GM18498 (cell line): ENCODE data around the gene KIF19.

Source experiments
- ATAC-seq: cut with Tn5 transposase; IDR thresholded peaks from one replicate; pipeline ENCODE4 v1.9.1; 2021; ENCODE audit warnings: mild to moderate bottlenecking, moderate library complexity; ENCODE audit not compliant: unreplicated experiment

The KIF19 gene

DNA sequence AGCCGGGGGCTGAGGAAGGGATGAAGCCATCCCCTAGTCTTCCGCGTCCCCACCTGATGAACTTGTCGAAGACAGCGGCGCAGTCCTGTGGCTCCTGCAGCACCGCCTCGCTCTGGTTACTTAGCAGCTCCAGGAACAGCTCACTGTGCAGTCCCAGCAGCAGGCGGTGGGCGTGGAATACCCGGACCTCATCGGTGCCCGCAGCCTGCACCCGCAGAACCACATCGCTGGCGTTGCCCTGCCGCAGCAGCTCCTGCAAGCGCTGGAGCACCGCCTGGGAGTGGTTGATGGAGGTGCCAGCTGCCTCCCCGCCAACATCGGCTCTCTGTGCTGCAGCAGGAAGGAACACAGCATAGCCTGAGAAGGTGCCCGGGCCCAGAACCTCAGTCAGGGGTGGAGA lies 33.9 kb downstream of the KIF19 start:
- ATAC-seq, result no peak

DNA sequence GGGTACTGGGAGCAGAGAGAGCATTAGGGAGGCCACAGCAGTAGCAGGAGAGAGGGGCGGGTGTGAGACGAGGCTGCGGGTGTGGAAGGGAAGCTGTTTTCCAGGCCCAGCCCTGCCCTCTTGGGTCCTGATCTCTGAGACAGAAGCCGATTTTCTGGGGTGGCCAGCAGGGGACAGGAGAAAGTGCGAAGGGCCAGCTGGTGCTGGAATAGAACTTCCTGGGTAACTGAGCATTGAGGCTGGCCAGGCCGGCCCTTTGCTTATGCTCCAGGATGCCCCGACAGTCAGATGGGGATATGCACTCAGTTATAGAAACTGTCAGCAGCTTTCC lies 34.8 kb downstream of the KIF19 start:
- ATAC-seq, result no peak

DNA sequence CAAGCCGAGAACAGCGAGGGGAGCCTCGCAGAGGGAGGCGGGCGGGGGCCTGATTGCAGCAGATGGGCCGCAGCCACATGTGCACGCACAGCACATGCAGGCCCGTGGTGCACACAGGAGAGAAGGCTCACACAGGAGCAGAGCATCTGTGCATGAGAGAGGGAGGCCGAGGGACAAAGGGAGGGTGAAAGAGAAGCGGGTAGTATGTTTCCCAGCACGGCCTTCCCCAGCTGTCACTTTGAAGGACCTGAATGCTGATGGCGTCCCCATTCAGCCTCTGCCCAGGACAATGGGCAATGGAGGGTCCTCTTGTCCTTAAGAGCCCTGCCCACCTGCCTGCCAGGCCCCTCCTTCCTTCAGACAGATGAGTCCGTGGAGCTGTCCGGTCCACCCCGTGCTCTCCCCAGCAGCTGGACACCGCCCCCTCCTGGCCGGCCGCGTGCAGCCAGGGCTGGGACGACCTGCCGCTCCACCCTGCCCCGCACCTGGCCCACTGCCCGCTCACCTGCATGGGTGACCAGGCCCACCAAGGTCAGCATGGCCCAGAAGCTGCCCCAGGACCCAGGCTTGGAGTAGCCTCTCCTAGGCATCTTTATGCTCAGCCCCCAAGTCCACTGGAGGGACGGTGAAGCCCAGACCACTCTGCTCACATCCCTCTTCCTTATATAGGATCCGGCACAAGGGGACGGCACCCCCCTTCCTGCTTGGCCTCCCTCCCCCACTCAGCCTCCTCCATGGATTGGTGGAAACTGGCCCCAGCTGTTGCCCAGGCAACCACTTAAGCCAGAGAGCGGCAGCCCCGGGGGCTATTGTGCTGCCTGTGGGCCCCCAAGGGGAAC lies 35.4 kb downstream of the KIF19 start, which contains the start of gene BTBD17:
TSS of gene BTBD17 (minus strand) at position 639 of the 839 bp plus-strand sequence. CDS start at position 590, 49 bp downstream.
- no peak for ATAC-seq

DNA sequence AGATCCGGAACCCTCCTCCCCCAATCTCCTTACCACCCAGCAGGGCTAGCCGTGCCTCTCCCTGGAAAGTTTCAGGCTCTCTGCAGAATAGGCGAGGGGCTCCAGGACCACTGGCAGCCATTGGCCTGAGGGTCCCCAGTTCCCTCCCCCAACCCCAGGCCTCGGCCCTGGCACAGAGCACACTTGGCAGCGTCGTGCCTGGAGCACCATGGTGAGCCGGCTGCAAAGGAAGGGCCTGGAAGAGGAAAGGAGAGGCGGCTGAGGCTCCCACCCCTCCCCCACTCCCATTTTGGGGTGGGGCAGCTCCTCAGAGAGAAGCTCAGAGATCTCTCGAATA lies 36.0 kb downstream of the KIF19 start:
- ATAC-seq, result no peak

DNA sequence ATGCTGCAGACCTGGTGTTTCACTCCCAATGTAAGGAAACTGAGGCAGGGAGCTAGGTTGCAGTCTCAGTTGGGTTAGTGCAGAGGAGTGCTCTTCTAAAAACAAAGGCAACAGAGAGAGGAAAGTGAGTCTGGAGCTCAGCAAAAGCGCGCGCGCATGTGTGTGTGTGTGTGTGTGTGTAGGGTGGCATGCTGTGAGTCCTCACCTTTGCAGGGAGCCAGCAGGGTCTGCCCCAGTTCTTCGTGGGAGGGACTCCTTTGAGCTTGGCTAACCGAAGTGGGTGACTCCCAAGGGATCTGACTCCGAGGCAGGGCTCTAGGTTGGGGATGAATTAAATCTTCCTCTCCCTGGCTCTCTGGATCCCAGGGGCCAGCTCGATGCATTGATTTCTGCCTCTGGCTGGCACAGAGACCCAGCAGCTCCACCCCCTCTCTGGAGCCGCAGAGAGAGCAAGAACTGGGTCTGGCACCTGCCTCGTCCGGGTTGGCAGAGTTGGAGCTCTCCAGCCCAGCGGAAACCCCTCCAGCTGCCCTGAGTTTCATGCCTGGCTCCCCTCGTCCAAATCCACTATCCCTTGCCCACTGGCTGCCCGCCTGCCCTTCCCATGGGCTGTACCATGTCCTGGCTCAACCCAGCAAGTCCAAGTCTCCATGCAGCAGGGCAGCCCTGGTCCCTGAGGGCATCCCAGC lies 36.9 kb downstream of the KIF19 start:
- no peak for ATAC-seq

DNA sequence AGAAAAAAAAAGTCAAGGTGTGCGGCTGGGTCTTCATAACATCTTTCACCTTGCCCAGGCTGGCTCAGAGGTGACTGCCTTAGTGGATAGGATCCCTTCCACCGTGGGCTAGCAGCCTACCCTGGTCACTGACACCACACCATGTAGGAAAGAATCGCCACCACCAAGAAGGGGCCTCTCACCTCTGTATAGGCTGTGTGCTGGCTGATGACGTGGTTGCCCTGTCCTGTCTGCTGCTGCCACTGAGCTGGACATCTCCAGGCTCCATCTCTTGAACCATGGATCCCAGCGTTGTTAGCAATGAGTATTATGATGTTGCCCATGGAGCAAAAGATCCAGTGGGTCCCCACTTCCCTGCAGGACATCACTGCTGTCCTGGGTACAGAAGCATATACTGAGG lies 41.2 kb downstream of the KIF19 start, which contains the start of gene GPR142:
TSS of gene GPR142 (plus strand) at position 301 of the 400 bp plus-strand sequence. CDS start 2,035 bp downstream, outside the sequence.
- ATAC-seq, result no peak

DNA sequence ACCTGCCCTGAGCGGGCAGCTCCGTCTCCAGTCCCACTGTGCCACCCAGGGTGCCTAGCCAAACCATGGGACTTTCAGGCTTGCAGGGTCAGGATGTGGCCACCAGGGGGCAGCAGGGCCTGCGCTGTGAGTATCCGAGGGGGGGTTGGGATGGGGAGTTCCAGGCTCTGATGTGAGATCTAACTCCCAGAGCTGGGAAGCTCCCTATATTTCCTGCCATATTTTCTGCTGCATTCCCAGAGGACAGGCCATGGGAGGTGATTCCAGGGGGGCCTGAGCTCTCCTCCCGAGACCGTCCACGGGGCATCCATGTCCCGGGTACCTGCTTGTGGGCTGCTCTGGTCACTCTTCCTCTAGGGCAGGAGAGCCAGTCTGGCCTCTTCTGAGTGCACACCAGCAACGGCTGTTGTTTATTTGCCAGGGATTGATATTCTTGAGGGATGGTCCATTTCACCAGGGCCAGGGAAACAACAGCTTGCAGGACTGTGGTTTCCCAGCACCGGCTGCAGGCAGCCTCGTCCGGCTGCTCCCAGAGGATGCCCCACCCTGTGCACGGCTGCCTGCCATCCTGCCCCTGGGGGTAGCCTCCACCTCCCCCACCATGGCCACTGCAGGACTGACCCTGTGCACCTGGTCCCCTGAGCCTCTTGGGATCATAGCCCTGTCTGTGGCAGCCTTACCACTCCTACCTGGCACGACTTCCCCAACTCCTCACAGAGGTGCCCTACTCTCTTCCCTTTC lies 42.5 kb downstream of the KIF19 start:
- ATAC-seq, result no peak

DNA sequence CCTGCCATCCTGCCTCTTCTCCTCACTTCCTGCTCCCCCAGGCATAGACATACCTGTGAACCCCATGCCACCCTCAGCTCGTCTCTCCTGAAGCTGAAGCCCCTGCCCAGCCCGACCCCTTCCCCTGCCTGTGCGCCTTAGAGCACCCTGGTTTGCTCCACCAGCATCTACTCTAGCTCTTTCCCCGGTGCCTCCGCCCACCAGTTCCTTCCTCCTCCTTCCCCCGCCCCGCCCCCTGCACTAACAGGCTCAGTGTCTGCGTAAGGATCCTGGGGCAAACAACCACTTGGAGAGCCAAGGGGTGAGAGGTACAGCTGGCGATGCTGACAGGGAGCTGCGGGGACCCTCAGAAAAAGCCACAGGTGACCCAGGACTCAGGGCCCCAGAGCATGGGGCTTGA lies 43.2 kb downstream of the KIF19 start:
- ATAC-seq, result no peak

DNA sequence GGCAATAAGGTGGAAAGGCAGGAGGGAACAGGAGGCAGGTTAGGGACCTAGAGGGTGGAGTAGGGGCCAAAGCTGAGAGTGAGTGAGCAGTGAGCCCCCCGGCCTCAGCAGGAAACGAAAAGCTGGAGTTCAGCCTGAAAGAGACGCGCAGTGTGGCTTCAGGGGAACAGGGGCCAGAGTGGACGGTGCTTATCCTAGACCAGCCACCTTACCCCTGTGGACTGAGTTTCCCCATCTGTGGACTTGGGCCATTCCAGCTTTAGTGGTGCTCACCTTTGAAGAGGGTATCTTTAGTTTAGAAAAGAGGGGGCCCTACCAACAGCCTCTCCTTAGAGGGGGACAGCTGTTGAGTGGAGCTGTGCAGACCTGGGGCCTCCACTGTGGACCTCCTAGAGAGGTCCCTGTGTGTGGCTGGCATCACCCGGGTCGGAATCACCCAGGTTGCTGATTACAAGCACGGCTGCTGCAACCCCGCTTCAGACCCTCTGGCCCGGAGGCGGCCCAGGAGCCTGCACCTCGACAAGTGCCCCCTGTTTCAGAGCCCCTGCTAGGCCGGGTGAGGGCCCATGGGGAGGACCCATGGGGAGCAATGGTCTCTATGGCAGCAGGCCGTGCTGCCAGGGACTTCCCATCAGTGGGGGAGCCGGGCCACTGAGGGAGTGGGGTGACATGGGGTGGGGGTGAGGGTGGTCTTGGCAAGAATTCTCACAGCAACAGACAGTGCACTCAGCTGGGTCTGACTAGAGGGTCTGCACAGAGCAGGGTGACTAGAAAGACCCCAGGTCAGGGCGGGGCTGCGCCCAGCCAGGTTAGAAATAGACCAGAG lies 43.9 kb downstream of the KIF19 start:
- ATAC-seq, result no peak

DNA sequence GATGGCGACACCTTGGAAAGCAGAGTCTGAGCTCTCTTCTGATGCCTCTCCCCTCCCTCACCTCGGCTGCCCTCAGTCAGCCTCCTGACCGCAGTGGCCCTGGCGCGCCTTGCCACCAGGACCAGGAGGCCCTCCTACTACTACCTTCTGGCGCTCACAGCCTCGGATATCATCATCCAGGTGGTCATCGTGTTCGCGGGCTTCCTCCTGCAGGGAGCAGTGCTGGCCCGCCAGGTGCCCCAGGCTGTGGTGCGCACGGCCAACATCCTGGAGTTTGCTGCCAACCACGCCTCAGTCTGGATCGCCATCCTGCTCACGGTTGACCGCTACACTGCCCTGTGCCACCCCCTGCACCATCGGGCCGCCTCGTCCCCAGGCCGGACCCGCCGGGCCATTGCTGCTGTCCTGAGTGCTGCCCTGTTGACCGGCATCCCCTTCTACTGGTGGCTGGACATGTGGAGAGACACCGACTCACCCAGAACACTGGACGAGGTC lies 45.7 kb downstream of the KIF19 start:
- no peak for ATAC-seq

DNA sequence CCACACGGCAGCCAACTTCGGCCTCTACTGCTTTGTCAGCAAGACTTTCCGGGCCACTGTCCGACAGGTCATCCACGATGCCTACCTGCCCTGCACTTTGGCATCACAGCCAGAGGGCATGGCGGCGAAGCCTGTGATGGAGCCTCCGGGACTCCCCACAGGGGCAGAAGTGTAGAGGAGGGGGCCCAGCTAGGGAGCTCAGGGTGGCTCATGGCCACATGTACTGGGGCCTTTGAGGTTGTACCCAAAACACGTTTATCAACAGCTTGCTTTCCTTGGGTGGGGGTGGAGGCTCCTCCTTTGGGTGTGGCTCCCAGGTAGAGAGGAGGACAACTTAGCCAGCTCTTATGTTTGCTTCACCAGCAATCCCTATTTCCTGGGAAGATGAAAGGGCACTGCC lies 46.4 kb downstream of the KIF19 start:
- no peak for ATAC-seq

DNA sequence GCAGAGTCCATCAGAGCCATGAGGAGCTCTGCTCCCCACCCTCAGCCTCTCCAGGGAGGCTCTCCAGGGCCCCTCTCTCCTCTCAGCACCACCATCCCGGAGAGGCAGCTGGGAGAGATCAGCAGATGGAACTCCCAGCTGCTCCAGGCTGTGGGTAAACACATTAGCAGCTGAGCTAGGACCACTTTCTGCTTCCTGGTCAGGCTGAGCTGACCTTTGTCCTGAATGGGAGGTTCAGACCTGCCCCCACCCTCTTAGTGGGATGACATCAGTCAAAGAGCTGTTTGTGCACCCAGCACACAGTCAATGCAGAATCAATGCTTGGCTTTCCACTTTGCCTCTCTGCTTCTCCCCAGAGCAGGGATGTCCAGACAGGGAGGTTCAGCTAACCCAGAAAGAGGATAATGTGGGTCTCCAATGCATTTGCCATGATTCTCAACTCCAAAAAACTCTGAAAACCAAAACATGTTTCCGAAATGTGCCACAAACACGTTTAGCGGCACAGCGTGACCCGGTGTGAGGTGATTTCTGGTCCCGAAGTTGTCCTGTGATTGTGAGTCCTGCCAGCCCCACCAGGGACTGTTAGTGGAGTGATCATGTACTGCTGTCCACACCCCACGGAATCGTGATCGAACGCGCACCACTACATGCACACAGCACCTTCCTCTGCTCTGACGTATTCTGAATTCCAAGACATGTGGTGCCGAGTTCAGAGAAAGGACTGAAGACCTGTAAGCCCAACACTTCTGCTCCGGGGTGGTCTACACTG lies 48.0 kb downstream of the KIF19 start:
- no peak for ATAC-seq

DNA sequence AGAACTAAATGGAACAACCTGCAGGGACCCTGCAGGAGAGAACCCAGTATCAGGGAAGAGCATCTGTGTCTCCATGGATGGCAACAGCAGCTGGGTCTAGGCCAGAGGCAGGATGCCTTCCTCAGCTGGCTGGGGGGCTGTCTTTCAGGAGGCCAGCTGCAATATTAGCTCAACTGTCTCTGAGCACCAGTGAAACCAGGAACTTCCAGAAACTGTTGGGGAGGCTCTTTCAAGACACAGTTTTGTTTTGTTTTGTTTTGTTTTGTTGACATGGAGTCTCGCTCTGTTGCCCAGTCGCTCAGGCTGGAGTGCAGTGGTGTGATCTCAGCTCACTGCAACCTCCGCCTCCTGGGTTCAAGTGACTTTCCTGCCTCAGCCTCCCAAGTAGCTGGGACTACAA lies 48.8 kb downstream of the KIF19 start:
- ATAC-seq, result no peak

DNA sequence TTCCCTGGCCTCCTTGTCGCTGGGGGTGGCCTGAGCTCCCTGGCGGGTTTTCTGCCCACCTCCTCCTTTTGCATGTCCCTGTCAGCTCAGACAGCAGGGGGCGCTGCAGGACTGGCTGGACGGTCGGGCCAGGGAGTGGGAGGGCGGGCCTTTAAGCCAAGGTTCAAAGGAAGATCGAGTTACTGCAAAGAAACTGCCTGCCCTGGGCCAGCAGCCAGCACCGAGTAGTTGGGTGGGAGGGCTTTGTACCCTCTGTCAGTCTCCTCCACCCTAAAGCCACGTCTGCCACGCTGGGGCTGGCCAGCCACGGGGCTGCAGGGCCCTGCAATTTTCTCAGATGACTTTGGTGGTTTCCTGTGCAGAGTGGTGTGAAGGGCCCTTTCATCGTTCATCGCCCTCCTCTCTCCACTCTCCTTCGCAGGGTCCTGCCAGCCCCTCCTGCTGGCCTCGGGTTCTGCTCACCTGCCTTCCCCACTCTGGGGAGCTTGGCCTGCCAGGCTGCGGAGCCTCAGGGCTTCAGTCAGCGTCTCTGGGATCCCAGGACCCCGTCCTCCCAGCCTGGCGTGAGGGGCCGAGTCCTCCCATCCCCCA lies 53.6 kb downstream of the KIF19 start:
- ATAC-seq, result peak; percentile 68

DNA sequence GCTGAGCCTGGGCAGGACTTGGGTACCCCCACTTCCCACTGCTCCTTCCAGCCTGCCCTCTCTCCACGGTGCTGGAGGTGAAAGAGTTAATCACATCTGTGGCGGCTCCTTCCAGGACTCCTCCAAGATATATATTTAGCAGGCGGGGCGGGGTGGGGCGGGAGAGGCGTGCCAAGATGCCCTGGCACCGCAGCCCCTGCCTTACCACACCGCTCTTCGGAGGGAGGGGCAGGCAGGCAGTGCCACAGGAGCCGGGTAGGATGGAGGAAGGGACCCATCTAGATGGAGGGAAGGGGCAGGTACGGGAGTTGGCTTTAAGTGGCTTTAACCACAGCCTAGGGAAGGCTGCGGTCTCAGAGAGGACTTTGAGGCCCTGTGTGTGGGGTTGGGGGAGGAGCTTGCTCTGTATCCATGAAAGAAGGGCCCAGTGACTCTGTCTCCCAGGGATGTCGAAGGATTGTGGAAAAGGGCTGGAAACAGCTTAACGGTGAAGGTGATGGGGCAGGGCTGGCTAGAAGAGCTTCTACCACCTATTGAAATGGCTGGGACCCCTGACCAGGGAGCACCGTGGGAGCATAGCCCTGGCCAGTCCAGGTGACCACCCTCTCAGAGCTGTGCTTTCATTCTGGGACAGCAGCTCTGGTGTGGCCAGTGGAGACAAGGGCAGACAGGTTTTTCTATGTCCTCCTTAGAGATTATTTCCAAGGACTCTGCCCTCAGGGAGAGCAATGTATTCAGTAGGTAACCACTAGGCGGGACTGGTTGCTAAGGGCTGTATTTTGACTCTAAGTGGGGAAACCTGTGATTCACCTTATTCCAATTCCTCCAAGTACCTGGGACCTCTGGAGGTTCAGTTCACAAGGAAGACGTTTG lies 54.3 kb downstream of the KIF19 start:
- no peak for ATAC-seq

DNA sequence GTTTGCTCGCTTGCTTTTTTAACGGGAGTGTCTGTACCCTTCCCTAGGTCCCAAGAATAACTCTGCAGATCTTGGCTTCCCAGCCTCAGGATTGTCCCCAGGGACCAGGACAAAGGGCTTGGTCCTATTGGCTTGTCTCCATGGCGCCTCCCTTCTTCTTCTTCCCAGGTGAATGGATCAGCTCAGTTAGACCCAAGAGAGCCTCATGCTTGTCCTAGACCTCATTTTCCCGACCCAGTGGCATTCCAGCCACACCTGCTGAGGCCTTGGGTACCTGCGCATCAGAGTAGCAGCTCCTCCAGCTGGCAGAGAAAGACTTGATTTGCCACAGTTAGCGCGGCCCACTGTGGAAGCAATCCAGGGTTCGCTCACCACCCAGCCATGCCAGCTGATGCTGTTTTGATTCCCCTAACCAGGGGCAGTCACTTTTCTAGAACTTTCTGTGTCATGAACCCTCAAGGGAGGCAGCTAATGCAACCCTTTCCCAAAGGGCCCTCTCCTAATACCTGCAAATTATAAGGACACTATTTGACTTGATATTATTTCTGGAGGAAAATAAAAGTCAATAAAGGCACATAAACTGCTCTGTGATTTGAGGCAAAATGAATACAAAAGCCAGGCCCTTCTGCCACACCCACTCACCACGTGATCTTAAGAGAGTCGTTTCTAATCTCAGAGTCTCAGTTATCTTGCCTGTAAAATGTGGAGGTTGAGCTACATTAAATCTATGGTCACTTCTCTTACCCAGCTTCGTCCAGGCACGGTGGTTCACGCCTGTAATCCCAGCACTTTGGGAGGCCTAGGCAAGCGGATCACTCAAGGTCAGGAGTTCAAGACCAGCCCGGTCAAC lies 55.2 kb downstream of the KIF19 start:
- no peak for ATAC-seq

DNA sequence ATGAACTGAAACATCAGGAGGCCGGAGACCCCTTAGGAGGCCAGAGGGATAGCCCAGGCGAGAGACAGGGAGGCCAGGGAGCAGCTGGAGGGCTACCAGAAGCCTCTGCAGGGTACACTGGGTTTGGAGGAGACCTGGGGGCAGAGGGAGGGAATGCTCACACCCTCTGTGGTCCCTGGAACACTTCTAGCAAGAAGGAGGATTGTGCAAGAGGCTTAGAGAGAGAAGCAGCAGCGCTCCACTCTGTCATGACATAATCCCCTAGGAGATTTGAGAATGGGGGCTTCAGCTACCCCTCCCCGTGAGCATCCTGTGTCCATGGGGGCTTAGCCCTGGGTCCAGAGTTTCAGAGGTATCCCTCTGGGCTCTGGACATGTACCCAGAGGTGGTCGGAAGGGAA lies 57.1 kb downstream of the KIF19 start:
- no peak for ATAC-seq

DNA sequence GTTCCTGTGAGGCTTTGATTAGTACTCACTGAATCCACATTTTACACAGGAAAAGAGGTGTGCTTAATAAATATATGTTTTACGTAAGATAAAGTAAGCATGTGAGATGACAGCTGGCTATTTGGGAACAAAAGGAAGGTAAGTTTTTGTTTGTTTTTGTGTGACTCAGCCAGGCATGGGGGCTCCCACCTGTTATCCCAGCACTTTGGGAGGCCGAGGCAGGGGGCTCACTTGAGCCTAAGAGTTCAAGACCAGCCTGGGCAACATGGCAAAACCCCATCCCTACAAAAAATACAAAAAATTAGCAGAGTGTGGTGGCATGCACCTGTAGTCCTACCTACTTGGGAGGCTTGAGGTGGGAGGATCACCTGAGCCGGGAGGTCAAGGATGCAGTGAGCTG lies 59.2 kb downstream of the KIF19 start:
- no peak for ATAC-seq
